ENCODE measurements around the gene HDAC4. TPM values are rescaled to one million over a fixed set of nuclear protein-coding genes. Genes with fewer than 3 reads are reported as not detected.

The HDAC4 gene
- total and polyA plus RNA-seq, 2 donors: 24.4 to 29.5 TPM

GRCh38 chr2:239275847-239276831 lies 124.7 kb downstream of the HDAC4 start:
- 71% methylated on average over 31 of the region's 31 CpGs for WGBS
- no peak overlapping the region for H3K27ac ChIP-seq (ENCODE audit: low read depth)
- H3K4me1 ChIP-seq (ENCODE audit: insufficient read depth): no peaks in the 10 kb centered on the region
- H3K36me3 ChIP-seq (ENCODE audit: insufficient read depth): no peaks in the 10 kb centered on the region
- DNase-seq (ENCODE audit: extremely low spot score): no peak
- no peak overlapping the region for H3K4me3 ChIP-seq (ENCODE audit: low read depth, low read length)

GRCh38 chr2:239275044-239275685 lies 125.7 kb downstream of the HDAC4 start:
- H3K4me1 ChIP-seq (ENCODE audit: insufficient read depth): no peaks in the 10 kb centered on the region
- H3K36me3 ChIP-seq (ENCODE audit: insufficient read depth): no peaks in the 10 kb centered on the region
- DNase-seq (ENCODE audit: extremely low spot score): no peak
- 38% methylated on average over 34 of the region's 34 CpGs for WGBS
- no peak overlapping the region for H3K4me3 ChIP-seq (ENCODE audit: low read depth, low read length)
- peak overlapping the region; percentile 53 for H3K27ac ChIP-seq (ENCODE audit: low read depth)

- 74% methylated on average over 16 of the region's 16 CpGs for WGBS
These were observed 126.3 kb downstream of the HDAC4 start for GRCh38 chr2:239274391-239275043.

GRCh38 chr2:239273280-239274234 lies 127.3 kb downstream of the HDAC4 start:
- Histone ChIP-seq H3K4me3 (ENCODE audit: low read depth, low read length) (no peak overlapping the region), H3K27ac (ENCODE audit: low read depth) (no peak overlapping the region), H3K4me1 (ENCODE audit: insufficient read depth) (no peaks in the 10 kb centered on the region)

More at GRCh38 chr2:239274391-239275043, 126.3 kb downstream of the HDAC4 start:
- no peak for DNase-seq (ENCODE audit: extremely low spot score)
- Histone ChIP-seq H3K4me3 (ENCODE audit: low read depth, low read length) (no peak overlapping the region), H3K27ac (ENCODE audit: low read depth) (peak overlapping the region; percentile 24), H3K4me1 (ENCODE audit: insufficient read depth) (no peaks in the 10 kb centered on the region), H3K36me3 (ENCODE audit: insufficient read depth) (no peaks in the 10 kb centered on the region)

GRCh38 chr2:239272626-239273025 lies 128.2 kb downstream of the HDAC4 start:
- H3K27ac ChIP-seq (ENCODE audit: low read depth): no peak overlapping the region
- H3K4me1 ChIP-seq (ENCODE audit: insufficient read depth): no peaks in the 10 kb centered on the region
- H3K36me3 ChIP-seq (ENCODE audit: insufficient read depth): no peaks in the 10 kb centered on the region
- DNase-seq (ENCODE audit: extremely low spot score): no peak
- 97% methylated on average over 9 of the region's 9 CpGs for WGBS
- no peak overlapping the region for H3K4me3 ChIP-seq (ENCODE audit: low read depth, low read length)

More at GRCh38 chr2:239273280-239274234, 127.3 kb downstream of the HDAC4 start:
- H3K36me3 ChIP-seq (ENCODE audit: insufficient read depth): no peaks in the 10 kb centered on the region
- WGBS: 87% methylated on average over 23 of the region's 23 CpGs
- DNase-seq (ENCODE audit: extremely low spot score): no peak

- Histone ChIP-seq H3K27ac (ENCODE audit: low read depth) (no peak overlapping the region), H3K4me1 (ENCODE audit: insufficient read depth) (peaks cover 2% of the 10 kb centered on the region), H3K4me3 (ENCODE audit: low read depth, low read length) (no peak overlapping the region), H3K36me3 (ENCODE audit: insufficient read depth) (no peaks in the 10 kb centered on the region)
- WGBS: 35% methylated on average over 5 of the region's 5 CpGs
- no peak for DNase-seq (ENCODE audit: extremely low spot score)
These were observed 128.9 kb downstream of the HDAC4 start for GRCh38 chr2:239271882-239272281.

- DNase-seq (ENCODE audit: extremely low spot score): no peak
- H3K36me3 ChIP-seq (ENCODE audit: insufficient read depth): no peaks in the 10 kb centered on the region
- no peak overlapping the region for H3K4me3 ChIP-seq (ENCODE audit: low read depth, low read length)
- peaks cover 2% of the 10 kb centered on the region for H3K4me1 ChIP-seq (ENCODE audit: insufficient read depth)
- no peak overlapping the region for H3K27ac ChIP-seq (ENCODE audit: low read depth)
- 76% methylated on average over 11 of the region's 11 CpGs for WGBS
These were observed 129.3 kb downstream of the HDAC4 start for GRCh38 chr2:239271471-239271870.

- no peaks in the 10 kb centered on the region for H3K36me3 ChIP-seq (ENCODE audit: insufficient read depth)
- no peak overlapping the region for H3K4me3 ChIP-seq (ENCODE audit: low read depth, low read length)
- no peak overlapping the region for H3K27ac ChIP-seq (ENCODE audit: low read depth)
- DNase-seq (ENCODE audit: extremely low spot score): no peak
- WGBS: 94% methylated on average over 10 of the region's 10 CpGs
- peaks cover 2% of the 10 kb centered on the region for H3K4me1 ChIP-seq (ENCODE audit: insufficient read depth)
These were observed 130.9 kb downstream of the HDAC4 start for GRCh38 chr2:239269916-239270315.

GRCh38 chr2:239269173-239269885 lies 131.5 kb downstream of the HDAC4 start:
- Histone ChIP-seq H3K27ac (ENCODE audit: low read depth) (no peak overlapping the region), H3K4me3 (ENCODE audit: low read depth, low read length) (no peak overlapping the region), H3K4me1 (ENCODE audit: insufficient read depth) (peaks cover 2% of the 10 kb centered on the region), H3K36me3 (ENCODE audit: insufficient read depth) (no peaks in the 10 kb centered on the region)
- no peak for DNase-seq (ENCODE audit: extremely low spot score)
- WGBS: 89% methylated on average over 10 of the region's 10 CpGs

GRCh38 chr2:239268549-239268948 lies 132.3 kb downstream of the HDAC4 start:
- no peak overlapping the region for H3K27ac ChIP-seq (ENCODE audit: low read depth)
- H3K4me3 ChIP-seq (ENCODE audit: low read depth, low read length): no peak overlapping the region
- no peak for DNase-seq (ENCODE audit: extremely low spot score)
- peaks cover 2% of the 10 kb centered on the region for H3K4me1 ChIP-seq (ENCODE audit: insufficient read depth)
- WGBS: 79% methylated on average over 3 of the region's 3 CpGs
- no peaks in the 10 kb centered on the region for H3K36me3 ChIP-seq (ENCODE audit: insufficient read depth)

GRCh38 chr2:239268082-239268481 lies 132.7 kb downstream of the HDAC4 start:
- no peak for DNase-seq (ENCODE audit: extremely low spot score)
- H3K4me1 ChIP-seq (ENCODE audit: insufficient read depth): peaks cover 6% of the 10 kb centered on the region
- no peak overlapping the region for H3K4me3 ChIP-seq (ENCODE audit: low read depth, low read length)
- no peaks in the 10 kb centered on the region for H3K36me3 ChIP-seq (ENCODE audit: insufficient read depth)
- H3K27ac ChIP-seq (ENCODE audit: low read depth): no peak overlapping the region
- 41% methylated on average over 6 of the region's 6 CpGs for WGBS

GRCh38 chr2:239267288-239267951 lies 133.4 kb downstream of the HDAC4 start:
- H3K27ac ChIP-seq (ENCODE audit: low read depth): peak overlapping the region; percentile 63
- H3K4me3 ChIP-seq (ENCODE audit: low read depth, low read length): no peak overlapping the region
- peaks cover 6% of the 10 kb centered on the region for H3K4me1 ChIP-seq (ENCODE audit: insufficient read depth)
- no peaks in the 10 kb centered on the region for H3K36me3 ChIP-seq (ENCODE audit: insufficient read depth)
- WGBS: 36% methylated on average over 22 of the region's 22 CpGs
- DNase-seq (ENCODE audit: extremely low spot score): no peak

Measured in urinary bladder (tissue), 4 donors.